Fibroblast of lung (primary cell): ENCODE results near the gene FAM184A. TPM values are rescaled to one million over a fixed set of nuclear protein-coding genes. Genes with fewer than 3 reads are reported as not detected.

Experiments
- DNase-seq, 2 donors: peaks; one replicate each; pipeline versions ENCODE4 v3.0.0 to v3.0.0-alpha.2; 2010; ENCODE audit warnings: low read depth in 2 of 2
- H2AFZ ChIP-seq: 2 replicates; pipeline ENCODE4 v1.5.1; 2012; ENCODE audit warnings: low read length, control low read depth, inconsistent platforms
- H3K27ac ChIP-seq: 2 replicates; pipeline ENCODE4 v1.5.1; 2011; ENCODE audit warnings: low read length, control low read depth; ENCODE audit not compliant: insufficient read depth
- H3K27me3 ChIP-seq: 2 replicates; pipeline ENCODE4 v1.5.1; 2011; ENCODE audit warnings: mild to moderate bottlenecking, low read length; ENCODE audit not compliant: control insufficient read depth, insufficient read depth
- H3K36me3 ChIP-seq: 2 replicates; pipeline ENCODE4 v1.5.1; 2011; ENCODE audit warnings: low read length; ENCODE audit not compliant: control insufficient read depth, insufficient read depth
- H3K4me1 ChIP-seq: 2 replicates; pipeline ENCODE4 v1.5.1; 2011; ENCODE audit warnings: low read length; ENCODE audit not compliant: control insufficient read depth, insufficient read depth; ENCODE audit errors: extremely low read depth
- H3K4me2 ChIP-seq: 2 replicates; pipeline ENCODE4 v1.5.1; 2011; ENCODE audit warnings: low read length, control low read depth; ENCODE audit not compliant: insufficient read depth; ENCODE audit errors: extremely low read depth
- H3K4me3 ChIP-seq, 4 experiments: fragments of 200-600 bp in 1 of 4; sonication (generic) in 1 of 4; replicated peaks in 1 of 4; 2 replicates each; pipeline ENCODE4 v1.5.1; 2011 to 2016; ENCODE audit warnings: low read length in 4 of 4, low read depth in 3 of 4, mild to moderate bottlenecking in 3 of 4, control low read depth in 2 of 4, inconsistent platforms in 1 of 4, mixed read lengths in 1 of 4; ENCODE audit not compliant: insufficient read depth in 1 of 4; ENCODE audit errors: control extremely low read depth in 1 of 4
- H3K79me2 ChIP-seq: 2 replicates; pipeline ENCODE4 v1.5.1; 2012; ENCODE audit warnings: mild to moderate bottlenecking, low read length, inconsistent platforms; ENCODE audit not compliant: control insufficient read depth, insufficient read depth
- H3K9ac ChIP-seq: 2 replicates; pipeline ENCODE4 v1.5.1; 2011; ENCODE audit warnings: mild to moderate bottlenecking, low read length, control low read depth; ENCODE audit not compliant: insufficient read depth
- H3K9me3 ChIP-seq: 2 replicates; pipeline ENCODE4 v1.5.1; 2012; ENCODE audit warnings: low read depth, low read length; ENCODE audit not compliant: control insufficient read depth, insufficient read depth
- H4K20me1 ChIP-seq: 2 replicates; pipeline ENCODE4 v1.5.1; 2011; ENCODE audit warnings: low read length; ENCODE audit not compliant: control insufficient read depth, insufficient read depth; ENCODE audit errors: extremely low read depth
- CTCF ChIP-seq, 2 donors: IDR thresholded peaks in 1 of 2; conservative IDR thresholded peaks in 1 of 2; 1 replicate in 1 of 2; 2 replicates in 1 of 2; pipeline ENCODE4 v1.5.1; 2011 to 2012; ENCODE audit warnings: low read length in 2 of 2, control low read depth in 1 of 2, inconsistent platforms in 1 of 2, low read depth in 1 of 2, mild to moderate bottlenecking in 1 of 2
- EZH2 ChIP-seq: IDR thresholded peaks from 2 replicates; pipeline ENCODE4 v1.5.1; 2012; ENCODE audit warnings: low read length, control low read depth, mild to moderate bottlenecking; ENCODE audit errors: missing control alignments
- polyA plus RNA-seq, 2 donors: library from polyadenylated mRNA; depleted of rRNA in 1 of 2; stranded (reverse) in 1 of 2; unstranded in 1 of 2; fragments of >200 nt; gene quantifications; 2 replicates each; pipeline ENCODE4 v1.2.1, GENCODE V29; 2011 to 2012; ENCODE audit warnings: missing spikeins in 1 of 2
- total RNA-seq: library from RNA; depleted of rRNA; stranded (reverse); fragments of >200 nt; gene quantifications from 2 replicates; pipeline ENCODE4 v1.2.1, GENCODE V29; 2014

The FAM184A gene
- total and polyA plus RNA-seq, 2 donors (not counting 1 experiment from before 2014, with no cell fraction given), result 0.09 to 1.7 TPM

GRCh38 chr6:119026822-119027221, 51.6 kb downstream of the FAM184A start:
- no peak for DNase-seq
- no peaks in the 10 kb centered on the region for H3K4me1 ChIP-seq
- no peak overlapping the region for H3K9ac ChIP-seq
- H3K79me2 ChIP-seq, result no peaks in the 10 kb centered on the region
- H3K4me2 ChIP-seq, result no peak overlapping the region
- no peak overlapping the region for H2AFZ ChIP-seq
- no peaks in the 10 kb centered on the region for H3K9me3 ChIP-seq
- no peaks in the 10 kb centered on the region for H3K36me3 ChIP-seq
- H3K27me3 ChIP-seq, result no peaks in the 10 kb centered on the region
- no peak overlapping the region for H3K27ac ChIP-seq
- no peak overlapping the region for H3K4me3 ChIP-seq
- no peaks in the 10 kb centered on the region for H4K20me1 ChIP-seq
- TF ChIP-seq EZH2 (no peak), CTCF (conservative IDR thresholded peaks at IDR 0.05 in 1 of 2, IDR thresholded peaks at IDR 0.05 in 1 of 2; ENCODE audit: low read depth in 1 of 2, low read length in 2 of 2) (no peak)

GRCh38 chr6:119025793-119026192, 52.7 kb downstream of the FAM184A start:
- no peaks in the 10 kb centered on the region for H3K9me3 ChIP-seq
- H3K27me3 ChIP-seq, result no peaks in the 10 kb centered on the region
- H3K9ac ChIP-seq, result no peak overlapping the region
- no peak for DNase-seq
- no peaks in the 10 kb centered on the region for H3K4me1 ChIP-seq
- H2AFZ ChIP-seq, result no peak overlapping the region
- H3K27ac ChIP-seq, result no peak overlapping the region
- no peaks in the 10 kb centered on the region for H4K20me1 ChIP-seq
- no peak overlapping the region for H3K4me3 ChIP-seq
- no peak overlapping the region for H3K4me2 ChIP-seq
- TF ChIP-seq EZH2, result no peak
- TF ChIP-seq CTCF (conservative IDR thresholded peaks at IDR 0.05 in 1 of 2, IDR thresholded peaks at IDR 0.05 in 1 of 2; ENCODE audit: low read depth in 1 of 2, low read length in 2 of 2), result no peak
- no peaks in the 10 kb centered on the region for H3K79me2 ChIP-seq
- H3K36me3 ChIP-seq, result no peaks in the 10 kb centered on the region

GRCh38 chr6:119024111-119024510, 54.4 kb downstream of the FAM184A start:
- H3K4me2 ChIP-seq, result no peak overlapping the region
- DNase-seq, result no peak
- H3K4me1 ChIP-seq, result no peaks in the 10 kb centered on the region
- no peaks in the 10 kb centered on the region for H3K27me3 ChIP-seq
- TF ChIP-seq CTCF (conservative IDR thresholded peaks at IDR 0.05 in 1 of 2, IDR thresholded peaks at IDR 0.05 in 1 of 2; ENCODE audit: low read depth in 1 of 2, low read length in 2 of 2) (no peak), EZH2 (no peak)
- no peaks in the 10 kb centered on the region for H3K79me2 ChIP-seq
- H4K20me1 ChIP-seq, result no peaks in the 10 kb centered on the region
- H3K36me3 ChIP-seq, result no peaks in the 10 kb centered on the region
- no peaks in the 10 kb centered on the region for H3K9me3 ChIP-seq
- no peak overlapping the region for H3K27ac ChIP-seq
- no peak overlapping the region for H2AFZ ChIP-seq
- no peak overlapping the region for H3K9ac ChIP-seq
- no peak overlapping the region for H3K4me3 ChIP-seq
